Panc1 (cell line): ENCODE results near the gene CLK2. TPM values are rescaled to one million over a fixed set of nuclear protein-coding genes. Genes with fewer than 3 reads are reported as not detected.

ENCODE experiments used
- total RNA-seq: library from RNA; stranded (reverse); gene quantifications from one replicate; pipeline ENCODE4 v1.2.1, GENCODE V29; 2021; ENCODE audit not compliant: unreplicated experiment

Gene CLK2
- total RNA-seq, 1 experiment from 2014 or later, result 43.6 TPM

Other genes starting within 250 kb of the CLK2 start
- 0.13 TPM for gene DCST2, start 239.7 kb downstream of the CLK2 start, total RNA-seq
- gene DCST1, start 239.7 kb downstream of the CLK2 start, total RNA-seq, result not detected
- gene ADAM15, start 222.2 kb downstream of the CLK2 start, total RNA-seq, result 41.7 TPM
- gene EFNA4, start 209.8 kb downstream of the CLK2 start, total RNA-seq, result 8.0 TPM
- 2.3 TPM for gene EFNA3, start 194.7 kb downstream of the CLK2 start, total RNA-seq
- 23.8 TPM for gene EFNA1, start 145.6 kb downstream of the CLK2 start, total RNA-seq
- 67.4 TPM for gene SLC50A1, start 137.7 kb downstream of the CLK2 start, total RNA-seq
- gene DPM3, start 133.0 kb downstream of the CLK2 start, total RNA-seq, result 66.0 TPM
- 155 TPM for gene KRTCAP2, start 100.2 kb downstream of the CLK2 start, total RNA-seq
- gene TRIM46, start 99.7 kb downstream of the CLK2 start, total RNA-seq, result 3.8 TPM
- gene THBS3, start 65.6 kb downstream of the CLK2 start, total RNA-seq, result 35.9 TPM
- gene MTX1, start 64.8 kb downstream of the CLK2 start, total RNA-seq, result 53.6 TPM
- 94.7 TPM for gene ENTREP3, start 18.0 kb downstream of the CLK2 start, total RNA-seq
- gene SCAMP3, start 11.1 kb downstream of the CLK2 start, total RNA-seq, result 200 TPM
- gene HCN3, start 4.0 kb upstream of the CLK2 start, total RNA-seq, result 7.8 TPM
- 0.13 TPM for gene PKLR, start 27.9 kb upstream of the CLK2 start, total RNA-seq
- 255 TPM for gene FDPS, start 35.4 kb upstream of the CLK2 start, total RNA-seq
- 77.9 TPM for gene RUSC1, start 47.4 kb upstream of the CLK2 start, total RNA-seq